WTC11 (cell line): ENCODE results near the gene GADL1.

Source experiments
- FOXJ3 ChIP-seq: sonication (generic); formaldehyde crosslinking; IDR thresholded peaks from 2 replicates; pipeline ENCODE4 v1.9.0; 2021; ENCODE audit warnings: missing genetic modification reagents, mild to moderate bottlenecking, borderline replicate concordance
- GABPB1 ChIP-seq: sonication (generic); formaldehyde crosslinking; IDR thresholded peaks from 2 replicates; pipeline ENCODE4 v1.8.1; 2023; ENCODE audit warnings: mild to moderate bottlenecking, missing genetic modification reagents
- NR1H2 ChIP-seq: sonication (generic); formaldehyde crosslinking; IDR thresholded peaks from 2 replicates; pipeline ENCODE4 v1.9.0; 2021; ENCODE audit warnings: mild to moderate bottlenecking, moderate library complexity, missing genetic modification reagents
- TCF7 ChIP-seq: sonication (generic); formaldehyde crosslinking; IDR thresholded peaks from 2 replicates; pipeline ENCODE4 v1.8.0; 2022; ENCODE audit warnings: mild to moderate bottlenecking, low read depth, missing genetic modification reagents, moderate library complexity
- ZNF232 ChIP-seq: sonication (generic); formaldehyde crosslinking; IDR thresholded peaks from 2 replicates; pipeline ENCODE4 v1.8.0; 2022; ENCODE audit warnings: mild to moderate bottlenecking, missing genetic modification reagents
- ZNF263 ChIP-seq: sonication (generic); formaldehyde crosslinking; IDR thresholded peaks from 2 replicates; pipeline ENCODE4 v1.8.1; 2022; ENCODE audit warnings: low read depth, mild to moderate bottlenecking, moderate library complexity, missing genetic modification reagents
- ZNF416 ChIP-seq: fragments of 250-450 bp; sonication (Bioruptor Pico); IDR thresholded peaks from 2 replicates; pipeline ENCODE4 v1.9.0; 2021; ENCODE audit warnings: mild to moderate bottlenecking, inconsistent platforms
- TF ChIP-seq, protein P1 (sequence below): sonication (generic); formaldehyde crosslinking; conservative IDR thresholded peaks from 2 replicates; pipeline ENCODE4 v1.8.1; 2022; ENCODE audit warnings: mild to moderate bottlenecking, missing genetic modification reagents
- TF ChIP-seq, protein P2 (sequence below): fragments of 200-600 bp; IDR thresholded peaks from 2 replicates; pipeline ENCODE4 v1.8.0; 2022; ENCODE audit warnings: antibody characterized with exemption
- TF ChIP-seq, protein P3 (sequence below): sonication (generic); formaldehyde crosslinking; IDR thresholded peaks from 2 replicates; pipeline ENCODE4 v1.8.0; 2022; ENCODE audit warnings: mild to moderate bottlenecking, missing genetic modification reagents
- TF ChIP-seq, protein P4 (sequence below): sonication (generic); formaldehyde crosslinking; IDR thresholded peaks from 2 replicates; pipeline ENCODE4 v1.8.0; 2022; ENCODE audit warnings: missing genetic modification reagents
- TF ChIP-seq, protein P5 (sequence below): sonication (generic); formaldehyde crosslinking; IDR thresholded peaks from 2 replicates; pipeline ENCODE4 v1.8.1; 2023; ENCODE audit warnings: mild to moderate bottlenecking, missing genetic modification reagents
- TF ChIP-seq, protein P6 (sequence below): sonication (generic); formaldehyde crosslinking; IDR thresholded peaks from 2 replicates; pipeline ENCODE4 v1.8.1; 2023; ENCODE audit warnings: mild to moderate bottlenecking, missing genetic modification reagents, moderate library complexity
- TF ChIP-seq, protein P7 (sequence below): sonication (generic); formaldehyde crosslinking; IDR thresholded peaks from 2 replicates; pipeline ENCODE4 v1.8.0; 2023; ENCODE audit warnings: missing genetic modification reagents

DNA sequence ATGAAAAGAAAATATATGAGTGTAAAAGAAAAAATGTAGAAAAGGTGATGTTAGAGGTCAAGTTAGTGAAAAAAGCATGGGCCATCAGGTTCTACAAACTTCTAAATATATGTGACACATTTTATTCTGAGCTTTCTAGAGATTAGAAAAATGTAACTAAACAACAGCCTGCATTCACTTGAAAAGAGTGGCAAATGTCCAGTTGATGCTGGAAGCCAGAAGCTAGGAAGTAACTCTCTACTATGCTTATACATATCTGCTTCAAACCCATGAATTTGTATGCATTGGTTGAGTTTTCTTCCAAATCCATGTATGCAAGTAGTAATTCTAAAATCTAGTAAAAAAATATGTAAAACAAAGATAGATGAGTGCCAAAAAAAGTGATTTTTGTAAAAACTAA is 164.5 kb downstream of the GADL1 start:
- TF ChIP-seq, protein P1, sequence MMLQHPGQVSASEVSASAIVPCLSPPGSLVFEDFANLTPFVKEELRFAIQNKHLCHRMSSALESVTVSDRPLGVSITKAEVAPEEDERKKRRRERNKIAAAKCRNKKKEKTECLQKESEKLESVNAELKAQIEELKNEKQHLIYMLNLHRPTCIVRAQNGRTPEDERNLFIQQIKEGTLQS: no peak
- TF ChIP-seq, protein P2, sequence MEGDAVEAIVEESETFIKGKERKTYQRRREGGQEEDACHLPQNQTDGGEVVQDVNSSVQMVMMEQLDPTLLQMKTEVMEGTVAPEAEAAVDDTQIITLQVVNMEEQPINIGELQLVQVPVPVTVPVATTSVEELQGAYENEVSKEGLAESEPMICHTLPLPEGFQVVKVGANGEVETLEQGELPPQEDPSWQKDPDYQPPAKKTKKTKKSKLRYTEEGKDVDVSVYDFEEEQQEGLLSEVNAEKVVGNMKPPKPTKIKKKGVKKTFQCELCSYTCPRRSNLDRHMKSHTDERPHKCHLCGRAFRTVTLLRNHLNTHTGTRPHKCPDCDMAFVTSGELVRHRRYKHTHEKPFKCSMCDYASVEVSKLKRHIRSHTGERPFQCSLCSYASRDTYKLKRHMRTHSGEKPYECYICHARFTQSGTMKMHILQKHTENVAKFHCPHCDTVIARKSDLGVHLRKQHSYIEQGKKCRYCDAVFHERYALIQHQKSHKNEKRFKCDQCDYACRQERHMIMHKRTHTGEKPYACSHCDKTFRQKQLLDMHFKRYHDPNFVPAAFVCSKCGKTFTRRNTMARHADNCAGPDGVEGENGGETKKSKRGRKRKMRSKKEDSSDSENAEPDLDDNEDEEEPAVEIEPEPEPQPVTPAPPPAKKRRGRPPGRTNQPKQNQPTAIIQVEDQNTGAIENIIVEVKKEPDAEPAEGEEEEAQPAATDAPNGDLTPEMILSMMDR: no peak
- TF ChIP-seq, protein P3, sequence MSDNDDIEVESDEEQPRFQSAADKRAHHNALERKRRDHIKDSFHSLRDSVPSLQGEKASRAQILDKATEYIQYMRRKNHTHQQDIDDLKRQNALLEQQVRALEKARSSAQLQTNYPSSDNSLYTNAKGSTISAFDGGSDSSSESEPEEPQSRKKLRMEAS: no peak
- TF ChIP-seq FOXJ3 (CRISPR knock-in tag) (no peak), TCF7 (no peak), ZNF416 (no peak), ZNF263 (CRISPR knock-in tag) (no peak), ZNF232 (CRISPR knock-in tag) (no peak), NR1H2 (CRISPR knock-in tag) (no peak), GABPB1 (CRISPR knock-in tag) (no peak)
- TF ChIP-seq, protein P4, sequence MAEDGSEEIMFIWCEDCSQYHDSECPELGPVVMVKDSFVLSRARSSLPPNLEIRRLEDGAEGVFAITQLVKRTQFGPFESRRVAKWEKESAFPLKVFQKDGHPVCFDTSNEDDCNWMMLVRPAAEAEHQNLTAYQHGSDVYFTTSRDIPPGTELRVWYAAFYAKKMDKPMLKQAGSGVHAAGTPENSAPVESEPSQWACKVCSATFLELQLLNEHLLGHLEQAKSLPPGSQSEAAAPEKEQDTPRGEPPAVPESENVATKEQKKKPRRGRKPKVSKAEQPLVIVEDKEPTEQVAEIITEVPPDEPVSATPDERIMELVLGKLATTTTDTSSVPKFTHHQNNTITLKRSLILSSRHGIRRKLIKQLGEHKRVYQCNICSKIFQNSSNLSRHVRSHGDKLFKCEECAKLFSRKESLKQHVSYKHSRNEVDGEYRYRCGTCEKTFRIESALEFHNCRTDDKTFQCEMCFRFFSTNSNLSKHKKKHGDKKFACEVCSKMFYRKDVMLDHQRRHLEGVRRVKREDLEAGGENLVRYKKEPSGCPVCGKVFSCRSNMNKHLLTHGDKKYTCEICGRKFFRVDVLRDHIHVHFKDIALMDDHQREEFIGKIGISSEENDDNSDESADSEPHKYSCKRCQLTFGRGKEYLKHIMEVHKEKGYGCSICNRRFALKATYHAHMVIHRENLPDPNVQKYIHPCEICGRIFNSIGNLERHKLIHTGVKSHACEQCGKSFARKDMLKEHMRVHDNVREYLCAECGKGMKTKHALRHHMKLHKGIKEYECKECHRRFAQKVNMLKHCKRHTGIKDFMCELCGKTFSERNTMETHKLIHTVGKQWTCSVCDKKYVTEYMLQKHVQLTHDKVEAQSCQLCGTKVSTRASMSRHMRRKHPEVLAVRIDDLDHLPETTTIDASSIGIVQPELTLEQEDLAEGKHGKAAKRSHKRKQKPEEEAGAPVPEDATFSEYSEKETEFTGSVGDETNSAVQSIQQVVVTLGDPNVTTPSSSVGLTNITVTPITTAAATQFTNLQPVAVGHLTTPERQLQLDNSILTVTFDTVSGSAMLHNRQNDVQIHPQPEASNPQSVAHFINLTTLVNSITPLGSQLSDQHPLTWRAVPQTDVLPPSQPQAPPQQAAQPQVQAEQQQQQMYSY (CRISPR knock-in tag): no peak
- TF ChIP-seq, protein P5, sequence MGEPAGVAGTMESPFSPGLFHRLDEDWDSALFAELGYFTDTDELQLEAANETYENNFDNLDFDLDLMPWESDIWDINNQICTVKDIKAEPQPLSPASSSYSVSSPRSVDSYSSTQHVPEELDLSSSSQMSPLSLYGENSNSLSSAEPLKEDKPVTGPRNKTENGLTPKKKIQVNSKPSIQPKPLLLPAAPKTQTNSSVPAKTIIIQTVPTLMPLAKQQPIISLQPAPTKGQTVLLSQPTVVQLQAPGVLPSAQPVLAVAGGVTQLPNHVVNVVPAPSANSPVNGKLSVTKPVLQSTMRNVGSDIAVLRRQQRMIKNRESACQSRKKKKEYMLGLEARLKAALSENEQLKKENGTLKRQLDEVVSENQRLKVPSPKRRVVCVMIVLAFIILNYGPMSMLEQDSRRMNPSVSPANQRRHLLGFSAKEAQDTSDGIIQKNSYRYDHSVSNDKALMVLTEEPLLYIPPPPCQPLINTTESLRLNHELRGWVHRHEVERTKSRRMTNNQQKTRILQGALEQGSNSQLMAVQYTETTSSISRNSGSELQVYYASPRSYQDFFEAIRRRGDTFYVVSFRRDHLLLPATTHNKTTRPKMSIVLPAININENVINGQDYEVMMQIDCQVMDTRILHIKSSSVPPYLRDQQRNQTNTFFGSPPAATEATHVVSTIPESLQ: no peak
- TF ChIP-seq, protein P6, sequence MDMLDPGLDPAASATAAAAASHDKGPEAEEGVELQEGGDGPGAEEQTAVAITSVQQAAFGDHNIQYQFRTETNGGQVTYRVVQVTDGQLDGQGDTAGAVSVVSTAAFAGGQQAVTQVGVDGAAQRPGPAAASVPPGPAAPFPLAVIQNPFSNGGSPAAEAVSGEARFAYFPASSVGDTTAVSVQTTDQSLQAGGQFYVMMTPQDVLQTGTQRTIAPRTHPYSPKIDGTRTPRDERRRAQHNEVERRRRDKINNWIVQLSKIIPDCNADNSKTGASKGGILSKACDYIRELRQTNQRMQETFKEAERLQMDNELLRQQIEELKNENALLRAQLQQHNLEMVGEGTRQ (CRISPR knock-in tag): no peak
- TF ChIP-seq, protein P7, sequence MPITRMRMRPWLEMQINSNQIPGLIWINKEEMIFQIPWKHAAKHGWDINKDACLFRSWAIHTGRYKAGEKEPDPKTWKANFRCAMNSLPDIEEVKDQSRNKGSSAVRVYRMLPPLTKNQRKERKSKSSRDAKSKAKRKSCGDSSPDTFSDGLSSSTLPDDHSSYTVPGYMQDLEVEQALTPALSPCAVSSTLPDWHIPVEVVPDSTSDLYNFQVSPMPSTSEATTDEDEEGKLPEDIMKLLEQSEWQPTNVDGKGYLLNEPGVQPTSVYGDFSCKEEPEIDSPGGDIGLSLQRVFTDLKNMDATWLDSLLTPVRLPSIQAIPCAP: no peak
